ENCODE data around the gene C2CD2.

Gene C2CD2

GRCh38 chr21:41932191-41932575 lies 21.6 kb downstream of the C2CD2 start:
- TF ChIP-seq ISL1 (CRISPR knock-in tag; IDR thresholded peaks at IDR 0.05) (no peak), GLIS3 (CRISPR knock-in tag; IDR thresholded peaks at IDR 0.05) (no peak), ZFP3 (CRISPR knock-in tag; IDR thresholded peaks at IDR 0.05) (no peak), ARNTL (CRISPR knock-in tag; IDR thresholded peaks at IDR 0.05; ENCODE audit: borderline replicate concordance, low read depth) (no peak), ZFP30 (CRISPR knock-in tag; IDR thresholded peaks at IDR 0.05) (no peak), CSRNP3 (CRISPR knock-in tag; IDR thresholded peaks at IDR 0.05) (no peak), BACH2 (CRISPR knock-in tag; IDR thresholded peaks at IDR 0.05; ENCODE audit: borderline replicate concordance) (no peak), SNAI2 (CRISPR knock-in tag; IDR thresholded peaks at IDR 0.05) (no peak), ESRRG (CRISPR knock-in tag; IDR thresholded peaks at IDR 0.05) (no peak), TCF4 (CRISPR knock-in tag; IDR thresholded peaks at IDR 0.05; ENCODE audit: borderline replicate concordance) (no peak), POU6F1 (CRISPR knock-in tag; IDR thresholded peaks at IDR 0.05; ENCODE audit: borderline replicate concordance, low read depth) (no peak), RARB (CRISPR knock-in tag; IDR thresholded peaks at IDR 0.05) (no peak), PATZ1 (CRISPR knock-in tag; IDR thresholded peaks at IDR 0.05; ENCODE audit: borderline replicate concordance) (no peak), ZNF565 (CRISPR knock-in tag; conservative IDR thresholded peaks at IDR 0.05; ENCODE audit: low read depth) (no peak), TSHZ2 (CRISPR knock-in tag; IDR thresholded peaks at IDR 0.05) (no peak), ZC3H10 (CRISPR knock-in tag; IDR thresholded peaks at IDR 0.05) (no peak), ZNF8 (CRISPR knock-in tag; IDR thresholded peaks at IDR 0.05) (no peak), CSDC2 (CRISPR knock-in tag; IDR thresholded peaks at IDR 0.05) (no peak)
- peak; percentile 72 for ATAC-seq

- ATAC-seq, result no peak
- TF ChIP-seq TOX (CRISPR knock-in tag; IDR thresholded peaks at IDR 0.05; ENCODE audit: borderline replicate concordance) (no peak), CSDC2 (CRISPR knock-in tag; IDR thresholded peaks at IDR 0.05) (no peak), TSHZ2 (CRISPR knock-in tag; IDR thresholded peaks at IDR 0.05) (no peak), RARB (CRISPR knock-in tag; IDR thresholded peaks at IDR 0.05) (no peak), CSRNP3 (CRISPR knock-in tag; IDR thresholded peaks at IDR 0.05) (no peak), SNAI2 (CRISPR knock-in tag; IDR thresholded peaks at IDR 0.05) (no peak), PATZ1 (CRISPR knock-in tag; IDR thresholded peaks at IDR 0.05; ENCODE audit: borderline replicate concordance) (no peak), ARNTL (CRISPR knock-in tag; IDR thresholded peaks at IDR 0.05; ENCODE audit: borderline replicate concordance, low read depth) (no peak)
These were observed 22.8 kb downstream of the C2CD2 start for GRCh38 chr21:41931041-41931451.

All from SK-N-SH treated with all-trans-retinoic acid at 6 μM for 48 hours (cell line).